Cardiac fibroblast (primary cell): ENCODE data around the gene HOXB1.
A peak's percentile ranks its signal among the peaks of the same experiment; 100 is the strongest.
"Not testable (repeated sequence)": the region's sequence is repeated elsewhere in the genome, so short reads cannot be mapped to it uniquely, and the experiment has no call there.

Experiments
- DNase-seq, 2 donors: peaks; one replicate each; pipeline versions ENCODE4 v3.0.0 to v3.0.0-alpha.2; 2010; ENCODE audit warnings: low read depth in 2 of 2
- H3K4me3 ChIP-seq, 2 donors: replicated peaks in 1 of 2; 1 replicate in 1 of 2; 2 replicates in 1 of 2; pipeline ENCODE4 v1.5.1; 2011; ENCODE audit warnings: low read depth in 2 of 2, low read length in 2 of 2, mild to moderate bottlenecking in 2 of 2, moderate library complexity in 1 of 2
- CTCF ChIP-seq: IDR thresholded peaks from one replicate; pipeline ENCODE4 v1.5.1; 2011; ENCODE audit warnings: low read depth, mild to moderate bottlenecking, low read length, inconsistent platforms

The HOXB1 gene

DNA sequence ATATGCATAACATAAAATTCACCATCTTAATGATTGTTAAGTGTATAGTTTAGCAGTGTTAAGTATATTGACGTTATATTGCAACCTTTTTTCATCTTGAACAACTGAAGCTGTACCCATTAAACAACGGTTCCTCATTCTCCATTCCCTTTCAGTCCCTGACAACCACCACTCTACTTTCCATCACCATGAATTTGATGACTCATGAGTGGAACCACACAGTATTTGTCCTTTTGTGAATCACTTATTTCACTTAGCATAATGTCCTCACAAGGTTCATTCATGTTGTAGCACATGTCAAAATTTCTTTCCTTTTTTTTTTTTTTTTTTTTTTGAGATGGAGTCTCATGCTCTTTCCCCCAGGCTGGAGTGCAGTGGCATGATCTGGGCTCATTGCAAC lies 46.0 kb downstream of the HOXB1 start:
- H3K4me3 ChIP-seq: no peak overlapping the region
- peak in 1 of 2 donors; percentile 84 for DNase-seq
- TF ChIP-seq CTCF: no peak

DNA sequence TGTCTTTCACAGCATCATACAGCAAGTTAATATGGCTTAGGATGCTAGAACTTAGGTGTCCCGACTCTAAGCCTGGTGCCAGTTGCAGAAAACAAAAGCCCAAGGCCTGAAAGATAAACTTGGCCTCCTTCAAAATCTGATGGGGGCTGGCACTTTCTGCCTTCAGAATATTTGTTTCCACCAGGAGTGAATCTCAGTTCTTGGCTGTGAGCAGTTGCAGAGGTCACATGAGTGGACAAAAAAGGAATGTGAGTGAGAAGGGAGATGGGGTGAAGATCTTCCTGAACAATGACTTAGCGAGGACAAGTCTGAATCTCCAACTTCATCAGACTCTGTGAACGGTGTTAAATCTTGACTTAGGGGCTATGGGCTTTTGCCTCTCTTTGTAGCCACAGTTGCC lies 46.6 kb downstream of the HOXB1 start:
- no peak for TF ChIP-seq CTCF
- peak; percentile 20 to 84 for DNase-seq
- H3K4me3 ChIP-seq: no peak overlapping the region

DNA sequence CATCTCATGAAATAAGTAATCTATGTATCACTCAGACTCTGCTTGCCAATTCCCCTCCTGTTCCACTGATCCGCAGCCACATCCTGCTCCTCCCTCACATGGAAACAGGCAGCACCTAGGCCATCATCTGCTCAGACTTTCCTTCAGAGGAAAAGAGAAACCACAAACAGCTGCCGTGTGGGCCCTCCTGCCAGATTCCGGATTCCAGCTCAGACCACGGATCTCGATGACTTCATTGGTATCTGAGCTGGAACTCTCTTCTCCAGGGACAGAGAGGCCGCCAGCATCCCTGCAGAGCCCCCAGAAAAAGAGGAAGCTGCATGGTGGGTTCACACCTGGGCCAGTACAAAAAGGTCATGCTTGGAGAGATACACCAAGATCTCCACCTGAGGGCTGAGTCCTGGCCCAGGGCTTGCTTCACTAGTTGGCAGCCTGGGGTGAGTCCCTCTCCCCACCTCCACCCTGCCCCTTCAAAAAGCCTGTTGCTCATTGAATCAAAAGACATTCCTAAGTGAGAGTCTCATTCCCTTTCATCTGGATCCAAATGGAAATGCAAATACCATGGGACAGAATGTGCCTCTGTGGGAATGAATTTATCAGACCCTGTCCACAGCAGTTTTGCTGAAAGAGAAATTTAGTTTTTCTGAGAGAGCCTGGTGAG lies 47.2 kb downstream of the HOXB1 start:
- H3K4me3 ChIP-seq: no peak overlapping the region
- TF ChIP-seq CTCF: no peak
- DNase-seq: peak; percentile 83 to 99

GRCh38 chr17:48483004-48483403 lies 47.8 kb downstream of the HOXB1 start:
- TF ChIP-seq CTCF: no peak
- no peak for DNase-seq
- no peak overlapping the region for H3K4me3 ChIP-seq

DNA sequence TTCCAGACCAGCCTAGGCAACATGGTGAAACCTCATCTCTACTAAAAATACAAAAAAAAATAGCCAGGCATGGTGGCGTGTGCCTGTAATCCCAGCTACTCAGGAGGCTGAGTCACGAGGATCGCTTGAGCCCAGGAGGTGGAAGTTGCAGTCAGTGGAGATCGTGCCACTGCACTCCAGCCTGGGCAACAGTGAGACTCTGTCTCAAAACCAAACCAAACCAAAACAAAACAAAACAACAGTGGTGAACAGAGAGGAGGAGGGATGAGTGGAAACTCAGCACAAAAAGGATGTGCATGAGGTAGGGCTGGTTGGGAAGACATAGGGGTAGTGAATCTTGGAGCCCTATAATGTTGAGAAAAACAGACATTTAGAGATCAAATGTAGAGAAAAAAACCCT lies 48.5 kb downstream of the HOXB1 start:
- peak in 1 of 2 donors; percentile 79 for DNase-seq
- H3K4me3 ChIP-seq: not testable (repeated sequence)

DNA sequence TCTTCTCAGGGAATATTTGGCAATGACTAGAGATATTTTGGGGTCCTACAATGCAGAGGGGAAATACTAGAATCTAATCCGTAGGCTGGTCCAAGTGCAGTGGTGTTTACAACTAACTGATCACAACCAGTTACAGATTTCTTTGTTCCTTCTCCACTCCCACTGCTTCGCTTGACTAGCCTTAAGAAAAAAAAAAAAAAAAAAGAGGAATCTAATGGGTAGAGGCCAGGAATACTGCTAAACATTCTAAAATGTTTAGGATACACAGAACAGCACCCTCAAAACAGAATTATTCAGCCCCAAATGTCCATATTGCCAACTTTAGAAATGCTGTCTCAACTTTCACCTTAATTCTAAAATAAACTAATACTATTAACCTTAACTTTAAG lies 51.8 kb downstream of the HOXB1 start:
- no peak for TF ChIP-seq CTCF
- no peak for DNase-seq
- no peak overlapping the region for H3K4me3 ChIP-seq
